ENCODE results near the gene SOX3.

SOX3 gene
- 0 reads per million in 2 donors for total RNA-seq

- no peak for DNase-seq
Measured at GRCh38 chrX:140504371-140505324, at the start of gene SOX3. TSS of gene SOX3 (minus strand) at chrX:140505069. CDS start at chrX:140505060, 9 bp downstream.

DNA sequence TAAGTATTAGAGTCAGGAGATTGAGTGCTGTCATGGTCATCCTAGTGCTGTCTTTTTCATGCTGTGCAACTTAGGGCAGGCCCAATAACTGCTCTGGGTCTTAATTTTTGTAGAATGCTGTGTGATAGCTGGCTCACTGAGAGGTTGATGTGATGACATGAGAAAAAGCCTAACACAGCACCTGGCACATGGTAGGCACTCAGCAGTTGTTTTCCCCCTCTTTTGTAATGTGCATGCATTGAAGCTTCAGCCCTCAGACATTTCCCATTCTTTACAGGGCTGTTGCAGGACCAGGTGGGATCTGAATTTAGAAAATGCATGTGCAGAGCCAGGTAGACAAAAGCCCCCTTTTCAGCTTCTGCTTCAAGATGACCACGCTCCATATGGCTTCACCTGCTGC, 44.1 kb upstream of the SOX3 start:
- DNase-seq = no peak

GRCh38 chrX:140526171-140526570, 21.3 kb upstream of the SOX3 start:
- no peak for DNase-seq

GRCh38 chrX:140525448-140525847, 20.6 kb upstream of the SOX3 start:
- no peak for DNase-seq

- no peak for DNase-seq
Measured at GRCh38 chrX:140524556-140524955, 19.7 kb upstream of the SOX3 start.

DNA sequence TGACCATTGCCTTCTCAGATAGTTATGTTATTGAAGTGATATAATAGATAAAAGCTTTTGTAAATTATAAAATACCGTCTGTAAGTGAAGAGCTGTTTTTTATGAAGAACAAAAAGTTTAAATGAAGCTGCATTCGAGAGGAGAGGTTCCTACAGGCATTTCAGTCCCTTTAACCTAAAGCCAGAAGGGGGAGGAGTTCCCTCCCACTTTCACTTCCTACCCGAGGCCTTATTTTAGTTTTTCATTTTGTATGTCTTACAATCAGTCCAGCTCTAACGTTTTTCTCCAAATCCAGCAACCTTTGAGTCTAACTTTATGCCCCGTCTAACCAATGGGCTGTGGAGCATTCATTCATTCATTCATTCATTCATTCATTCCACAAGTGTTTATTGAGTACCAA, 16.5 kb upstream of the SOX3 start:
- no peak for DNase-seq

GRCh38 chrX:140514554-140514953, 9.7 kb upstream of the SOX3 start:
- DNase-seq = no peak

DNA sequence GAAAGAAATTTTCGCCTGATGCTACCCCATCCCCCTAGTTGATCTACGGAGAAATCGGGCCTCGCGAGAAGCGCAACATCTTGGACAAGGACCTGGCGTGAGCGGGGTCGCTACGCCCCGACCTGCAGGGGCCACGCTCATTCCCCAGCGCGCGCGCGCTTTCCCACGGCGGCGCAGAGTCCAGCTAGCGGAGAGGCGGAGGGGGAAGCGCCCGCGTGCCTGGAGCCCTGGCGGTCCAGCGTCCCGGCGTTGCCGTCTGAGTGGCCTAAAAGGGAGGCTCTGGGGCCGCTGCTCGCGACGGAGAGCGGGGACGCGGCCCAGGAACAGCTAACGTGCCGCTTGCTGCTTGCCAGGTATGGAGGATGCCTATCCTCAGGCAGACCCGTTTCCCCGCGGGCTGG, 6.0 kb upstream of the SOX3 start:
- DNase-seq = no peak

- no peak for DNase-seq
Measured at GRCh38 chrX:140510306-140510676, 5.4 kb upstream of the SOX3 start.

DNA sequence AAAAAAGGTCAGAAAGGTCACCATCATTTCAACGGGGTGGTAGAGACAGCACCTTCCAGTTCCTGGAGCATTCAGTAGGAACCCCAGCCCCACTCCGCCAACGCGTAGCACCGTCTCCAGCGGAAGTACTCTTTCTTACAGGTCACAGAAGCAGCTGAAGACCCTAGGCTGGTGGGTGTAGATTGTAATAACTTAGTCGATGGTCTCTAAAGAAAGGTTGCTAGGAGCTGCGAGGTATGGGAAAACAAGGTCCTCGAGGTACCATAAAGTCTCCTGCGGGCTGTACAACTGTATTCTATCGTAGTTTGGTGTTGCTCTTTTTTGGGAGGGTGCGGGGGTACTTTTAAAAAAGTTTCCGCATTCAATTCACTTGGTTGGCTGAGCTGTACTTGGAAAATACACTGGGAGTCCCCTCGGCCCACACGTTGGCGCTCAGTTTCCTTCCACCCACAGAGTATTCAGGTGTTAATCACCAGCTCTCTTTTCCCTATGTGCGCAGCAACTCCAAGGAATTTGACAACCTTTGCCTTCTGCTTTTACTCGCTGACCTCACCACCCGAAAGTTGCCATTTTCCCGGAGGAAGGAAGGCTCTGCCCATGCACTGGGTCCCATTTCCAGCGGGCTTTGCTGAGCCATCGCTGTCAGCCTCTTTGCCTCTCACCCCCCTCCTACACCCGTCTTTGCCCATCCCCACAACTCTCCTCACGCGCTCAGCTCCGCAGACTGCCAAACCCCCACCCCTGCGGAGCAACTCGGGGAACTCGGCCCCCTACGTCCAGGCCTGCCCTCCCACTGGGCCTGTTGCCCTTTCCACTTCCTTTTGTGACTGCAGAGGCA, 4.8 kb upstream of the SOX3 start:
- no peak for DNase-seq

- no peak for DNase-seq
Measured at GRCh38 chrX:140508958-140509357, 4.1 kb upstream of the SOX3 start.

DNA sequence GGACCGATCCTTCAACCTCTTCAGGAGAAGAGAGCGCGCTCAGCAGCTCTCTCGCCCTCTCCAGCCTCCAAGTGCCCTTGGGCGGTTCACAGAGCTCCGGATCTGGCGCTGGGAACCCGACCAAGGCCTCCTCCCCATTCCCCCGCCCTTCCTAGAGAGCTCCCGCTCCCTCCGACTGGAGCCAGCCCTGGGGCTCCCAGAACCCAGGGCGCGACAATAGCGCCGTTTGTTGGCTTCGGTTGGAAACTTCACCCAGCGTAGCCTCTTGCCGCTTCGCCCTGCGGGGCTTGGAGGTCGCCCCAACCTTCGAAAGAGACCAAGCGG, 3.1 kb upstream of the SOX3 start:
- no peak for DNase-seq

DNA sequence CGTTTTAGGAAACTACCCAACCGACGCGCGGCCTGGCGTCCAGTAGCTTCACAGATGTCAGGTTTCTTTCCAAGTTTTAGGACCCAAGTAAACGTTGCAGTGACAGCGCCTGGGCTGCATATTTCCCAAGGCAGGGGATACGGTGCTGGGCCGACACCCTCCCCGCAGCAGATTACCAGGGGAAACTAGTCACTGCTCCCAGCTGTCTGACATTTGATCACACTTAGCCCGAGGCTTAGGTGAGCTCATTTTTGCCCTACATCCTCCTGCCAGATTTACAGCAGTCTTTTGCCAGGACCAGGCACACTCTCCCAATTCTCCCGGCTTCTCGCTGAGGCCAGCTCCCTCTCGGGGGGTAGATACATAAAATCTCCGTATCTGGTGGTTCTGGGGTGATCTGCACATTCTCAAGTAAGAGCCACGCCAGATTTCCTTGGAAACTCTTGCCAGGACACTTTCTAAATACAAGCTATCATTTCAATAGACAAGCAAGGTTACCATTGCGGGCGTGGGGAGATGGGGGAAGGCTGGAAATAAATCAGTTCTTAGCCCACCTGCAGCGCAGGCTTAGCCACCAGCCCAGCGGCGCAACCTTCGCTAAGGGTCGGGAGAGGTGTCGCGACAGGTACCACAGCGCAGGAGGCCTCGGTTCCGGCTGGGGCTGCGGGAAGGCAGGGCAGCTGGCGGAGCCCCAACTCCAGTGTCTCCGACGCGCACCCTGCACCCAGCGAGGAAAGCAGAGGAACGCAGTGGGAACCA, 2.5 kb upstream of the SOX3 start:
- no peak for DNase-seq

- no peak for DNase-seq
Measured at GRCh38 chrX:140505421-140506337, 810 bp upstream of the SOX3 start.

DNA sequence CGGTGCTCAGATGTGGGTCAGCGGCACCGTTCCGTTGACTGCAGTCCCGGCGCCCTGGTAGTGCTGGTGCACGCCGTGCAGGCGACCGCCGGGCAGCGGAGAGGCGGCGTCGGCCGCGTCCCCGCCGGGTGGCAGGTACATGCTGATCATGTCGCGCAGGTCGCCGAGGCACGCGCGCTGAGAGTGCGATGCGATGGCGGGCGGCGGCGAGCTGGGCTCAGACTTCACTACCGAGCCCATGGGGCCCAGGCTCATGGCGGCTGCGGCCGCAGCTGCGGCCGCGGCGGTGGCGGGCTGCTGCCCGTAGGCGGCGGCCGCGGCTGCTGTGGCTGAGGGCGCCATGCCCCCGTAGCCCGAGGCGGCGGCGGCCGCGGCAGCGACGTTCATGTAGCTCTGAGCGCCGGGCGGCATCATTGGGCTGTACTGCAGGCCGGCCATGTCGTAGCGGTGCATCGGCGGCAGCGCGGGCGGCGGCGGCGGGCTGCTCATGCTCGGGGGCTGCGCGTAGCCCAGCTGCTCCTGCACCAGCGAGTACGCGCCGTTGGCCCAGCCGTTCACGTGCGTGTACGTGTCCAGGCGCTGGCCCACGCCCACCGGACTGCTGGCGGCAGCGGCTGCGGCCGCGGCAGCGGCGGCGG, 1.0 kb downstream of the SOX3 start:
- no peak for DNase-seq

GRCh38 chrX:140503238-140503601, 1.6 kb downstream of the SOX3 start:
- DNase-seq = no peak

DNA sequence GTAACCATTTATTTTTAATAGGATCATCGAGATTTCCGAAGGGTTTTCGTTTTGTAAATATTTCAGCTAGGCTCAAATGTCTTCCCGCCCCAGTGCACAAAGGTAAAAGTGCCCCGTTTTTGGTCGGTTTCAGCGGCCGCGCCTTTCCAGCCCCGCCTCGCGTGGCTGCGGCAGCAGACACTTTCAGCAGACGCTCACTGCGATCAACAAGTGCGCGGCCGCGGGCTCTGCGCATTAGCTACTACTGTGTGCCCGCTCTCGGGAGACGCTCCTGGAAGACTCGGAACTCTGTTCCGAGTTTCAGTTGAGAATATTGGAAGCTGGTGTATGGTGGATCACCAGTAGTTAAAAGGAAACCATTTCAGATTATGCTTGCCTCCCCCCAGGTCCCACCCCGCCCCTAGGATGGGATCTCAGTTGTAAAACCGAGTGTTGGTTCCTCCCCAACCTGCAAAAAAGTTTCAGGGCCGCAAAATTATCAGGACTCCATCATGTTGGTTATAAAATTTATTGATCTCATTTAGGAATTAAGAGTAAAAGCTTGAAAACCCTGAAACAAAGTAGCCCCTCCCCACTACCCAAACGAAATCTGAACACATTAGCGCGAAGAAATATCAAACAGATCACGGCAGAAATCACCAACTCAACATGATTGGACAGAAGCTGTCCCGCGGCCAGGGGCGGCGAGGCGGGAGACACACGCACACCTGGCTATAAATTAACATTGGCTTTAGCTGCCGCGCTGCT, 2.2 kb downstream of the SOX3 start:
- DNase-seq = no peak

- DNase-seq = no peak
Measured at GRCh38 chrX:140501940-140502468, 2.9 kb downstream of the SOX3 start.

DNA sequence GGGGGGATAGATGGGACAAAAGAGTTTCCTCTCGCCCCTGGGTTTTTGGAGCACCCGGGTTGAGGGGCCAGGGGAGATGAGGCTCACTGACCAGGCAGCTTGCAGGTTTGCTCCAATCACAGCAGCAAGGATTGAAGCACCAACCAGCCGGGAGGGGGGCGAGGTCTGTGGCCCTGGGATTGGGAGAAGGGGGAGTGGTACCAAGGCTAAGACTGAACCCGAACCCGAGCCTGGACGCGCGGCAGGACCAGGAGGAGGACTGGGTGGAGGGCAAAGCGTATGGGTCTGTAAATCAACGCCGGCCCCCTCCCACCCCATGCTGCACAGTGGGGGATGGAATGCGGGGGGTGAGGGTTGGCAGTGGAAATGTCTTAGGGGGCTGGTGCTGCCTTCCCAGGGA, 3.5 kb downstream of the SOX3 start:
- DNase-seq = no peak

DNA sequence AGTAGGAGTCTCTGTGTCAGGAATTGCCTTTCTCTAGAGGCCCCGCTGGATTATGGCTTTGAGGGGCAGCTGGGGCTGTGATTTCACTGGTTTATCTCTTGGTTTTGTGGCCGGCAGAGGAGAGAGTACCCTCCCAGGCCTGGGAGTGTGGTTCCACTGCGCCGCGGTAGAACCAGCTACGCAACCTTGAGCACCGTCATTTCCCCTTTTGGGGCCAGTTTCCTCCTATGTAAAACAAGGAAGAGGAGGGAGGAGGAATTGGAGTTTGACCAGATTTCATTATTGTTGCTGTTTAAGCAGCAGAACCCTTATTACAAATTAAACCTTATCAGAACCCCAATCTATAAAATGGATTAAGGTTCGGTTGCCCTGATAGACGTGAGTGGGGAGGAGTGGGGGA, 4.4 kb downstream of the SOX3 start:
- DNase-seq = no peak

GRCh38 chrX:140495739-140496138, 9.1 kb downstream of the SOX3 start:
- DNase-seq = no peak
